Spleen (tissue), 11 donors: ENCODE measurements around the gene CA9. TPM values are rescaled to one million over a fixed set of nuclear protein-coding genes. Genes with fewer than 3 reads are reported as not detected.
"Not testable (repeated sequence)": the region's sequence is repeated elsewhere in the genome, so short reads cannot be mapped to it uniquely, and the experiment has no call there.

Experiments used
- DNase-seq: peaks from one replicate; pipeline ENCODE4 v3.0.0-alpha.2; 2020
- H3K27ac ChIP-seq, 8 donors: fragments of 200-600 bp; sonication (generic) in 7 of 8; 1 replicate in 4 of 8; 2 replicates in 4 of 8; pipeline versions ENCODE4 v1.5.0 to v1.8.0; 2016 to 2021; ENCODE audit warnings: inconsistent platforms in 4 of 8, mild to moderate bottlenecking in 4 of 8, moderate library complexity in 1 of 8
- H3K27me3 ChIP-seq, 7 donors: fragments of 200-600 bp; sonication (generic) in 6 of 7; replicated peaks in 1 of 7; 1 replicate in 4 of 7; 2 replicates in 3 of 7; pipeline versions ENCODE4 v1.5.0 to v1.8.0; 2016 to 2021; ENCODE audit warnings: inconsistent platforms in 3 of 7, mild to moderate bottlenecking in 1 of 7
- H3K36me3 ChIP-seq, 6 donors: fragments of 200-600 bp; sonication (generic) in 5 of 6; 1 replicate in 4 of 6; 2 replicates in 2 of 6; pipeline versions ENCODE4 v1.5.0 to v1.8.0; 2016 to 2021; ENCODE audit warnings: inconsistent platforms in 2 of 6
- H3K4me1 ChIP-seq, 6 donors: fragments of 200-600 bp; sonication (generic) in 5 of 6; 1 replicate in 3 of 6; 2 replicates in 3 of 6; pipeline versions ENCODE4 v1.5.0 to v1.8.0; 2016 to 2021; ENCODE audit warnings: inconsistent platforms in 3 of 6
- H3K4me3 ChIP-seq, 8 donors: fragments of 200-600 bp; sonication (generic) in 7 of 8; 1 replicate in 4 of 8; 2 replicates in 4 of 8; pipeline versions ENCODE4 v1.5.0 to v1.8.0; 2016 to 2021; ENCODE audit warnings: inconsistent platforms in 4 of 8, mild to moderate bottlenecking in 4 of 8, moderate library complexity in 2 of 8
- H3K9me3 ChIP-seq, 8 donors: fragments of 200-600 bp; sonication (generic) in 7 of 8; 1 replicate in 4 of 8; 2 replicates in 4 of 8; pipeline versions ENCODE4 v1.5.0 to v1.8.0; 2016 to 2021; ENCODE audit warnings: inconsistent platforms in 4 of 8
- POLR2A ChIP-seq, 3 donors: fragments of 450-650 bp; IDR thresholded peaks; one replicate each; pipeline ENCODE4 v1.5.1; 2017; ENCODE audit warnings: antibody characterized with exemption in 3 of 3, mild to moderate bottlenecking in 1 of 3
- POLR2AphosphoS5 ChIP-seq, 3 donors: sonication (generic); formaldehyde crosslinking; IDR thresholded peaks; one replicate each; pipeline ENCODE4 v1.5.1; 2017; ENCODE audit warnings: antibody characterized with exemption in 3 of 3
- WGBS, 5 donors: extraction: QIAGEN DNeasy Blood & Tissue Kit in 3 of 5; methylation state at CpG; one replicate each; pipeline versions ENCODE4 v1.1.5 to v1.1.7; 2013 to 2018; 5-methylcytosine and 5-hydroxymethylcytosine counted together
- intact Hi-C: fragments of 100-400 bp; cut with DNase I; formaldehyde crosslinking; loops from one replicate; pipeline ENCODE4 v1.15.0; 2023; ENCODE audit warnings: low total_unique reads
- polyA plus RNA-seq, 3 donors: library from polyadenylated mRNA; stranded (reverse); fragments of 200-250 nt; gene quantifications; one replicate each; pipeline ENCODE4 v1.2.1, GENCODE V29; 2013
- total RNA-seq, 7 donors: library from RNA; depleted of rRNA in 3 of 7; stranded (reverse); fragments of >200 nt in 3 of 7; fragmentation: NEBNext Ultra II Directional in 4 of 7; extraction: Animal tissue kit (Norgen Biotek cat#: 25700) in 4 of 7; gene quantifications; one replicate each; pipeline versions ENCODE4 v1.1.0 to v1.2.1, GENCODE V29; 2016 to 2021
- TF ChIP-seq, protein P1 (sequence below), 11 experiments: fragments of 200-600 bp in 7 of 11; fragments of 450-650 bp in 4 of 11; sonication (generic) in 4 of 11; IDR thresholded peaks in 8 of 11; conservative IDR thresholded peaks in 3 of 11; 1 replicate in 7 of 11; 2 replicates in 4 of 11; pipeline versions ENCODE4 v1.4.0 to v1.8.0; 2016 to 2021; ENCODE audit warnings: antibody characterized with exemption in 11 of 11, inconsistent platforms in 4 of 11, mild to moderate bottlenecking in 1 of 11
- donor health status: healthy with polysubstance abuse.
- donor health status: DM: no; HTN: no; CAD: no; lungs with moderate emphysema.
- donor health status: DM: no; HTN: no; CAD: no.
- donor health status: Bipolar disorder and iron deficiency.
- donor health status: healthy.
- donor health status: DM: no; HTN: no; CAD: no.
- donor health status: DM: yes; HTN: yes; CAD: no.

CA9 gene
- total and polyA plus RNA-seq, 10 donors, result 0.26 to 0.30 TPM; not detected in 8

GRCh38 chr9:35635730-35636129 is 38.0 kb upstream of the CA9 start:
- H3K27ac ChIP-seq, result peak overlapping the region; percentile 11 to 95 (median 76)
- peaks cover 0 to 4% (median 0%) of the 10 kb centered on the region in 6 donors for H3K36me3 ChIP-seq
- H3K9me3 ChIP-seq, result no peaks in the 10 kb centered on the region
- intact Hi-C loops, result no loop called here
- no peaks in the 10 kb centered on the region for H3K27me3 ChIP-seq
- H3K4me3 ChIP-seq, result no peak overlapping the region
- peaks cover 28 to 74% (median 60%) of the 10 kb centered on the region in 6 donors for H3K4me1 ChIP-seq
- no peak for DNase-seq
- TF ChIP-seq, protein P1, sequence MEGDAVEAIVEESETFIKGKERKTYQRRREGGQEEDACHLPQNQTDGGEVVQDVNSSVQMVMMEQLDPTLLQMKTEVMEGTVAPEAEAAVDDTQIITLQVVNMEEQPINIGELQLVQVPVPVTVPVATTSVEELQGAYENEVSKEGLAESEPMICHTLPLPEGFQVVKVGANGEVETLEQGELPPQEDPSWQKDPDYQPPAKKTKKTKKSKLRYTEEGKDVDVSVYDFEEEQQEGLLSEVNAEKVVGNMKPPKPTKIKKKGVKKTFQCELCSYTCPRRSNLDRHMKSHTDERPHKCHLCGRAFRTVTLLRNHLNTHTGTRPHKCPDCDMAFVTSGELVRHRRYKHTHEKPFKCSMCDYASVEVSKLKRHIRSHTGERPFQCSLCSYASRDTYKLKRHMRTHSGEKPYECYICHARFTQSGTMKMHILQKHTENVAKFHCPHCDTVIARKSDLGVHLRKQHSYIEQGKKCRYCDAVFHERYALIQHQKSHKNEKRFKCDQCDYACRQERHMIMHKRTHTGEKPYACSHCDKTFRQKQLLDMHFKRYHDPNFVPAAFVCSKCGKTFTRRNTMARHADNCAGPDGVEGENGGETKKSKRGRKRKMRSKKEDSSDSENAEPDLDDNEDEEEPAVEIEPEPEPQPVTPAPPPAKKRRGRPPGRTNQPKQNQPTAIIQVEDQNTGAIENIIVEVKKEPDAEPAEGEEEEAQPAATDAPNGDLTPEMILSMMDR (IDR thresholded peaks at IDR 0.05 in 8 of 11, conservative IDR thresholded peaks at IDR 0.05 in 3 of 11), result no peak
- TF ChIP-seq POLR2AphosphoS5 (IDR thresholded peaks at IDR 0.05), result no peak
- TF ChIP-seq POLR2A (IDR thresholded peaks at IDR 0.05), result no peak

DNA sequence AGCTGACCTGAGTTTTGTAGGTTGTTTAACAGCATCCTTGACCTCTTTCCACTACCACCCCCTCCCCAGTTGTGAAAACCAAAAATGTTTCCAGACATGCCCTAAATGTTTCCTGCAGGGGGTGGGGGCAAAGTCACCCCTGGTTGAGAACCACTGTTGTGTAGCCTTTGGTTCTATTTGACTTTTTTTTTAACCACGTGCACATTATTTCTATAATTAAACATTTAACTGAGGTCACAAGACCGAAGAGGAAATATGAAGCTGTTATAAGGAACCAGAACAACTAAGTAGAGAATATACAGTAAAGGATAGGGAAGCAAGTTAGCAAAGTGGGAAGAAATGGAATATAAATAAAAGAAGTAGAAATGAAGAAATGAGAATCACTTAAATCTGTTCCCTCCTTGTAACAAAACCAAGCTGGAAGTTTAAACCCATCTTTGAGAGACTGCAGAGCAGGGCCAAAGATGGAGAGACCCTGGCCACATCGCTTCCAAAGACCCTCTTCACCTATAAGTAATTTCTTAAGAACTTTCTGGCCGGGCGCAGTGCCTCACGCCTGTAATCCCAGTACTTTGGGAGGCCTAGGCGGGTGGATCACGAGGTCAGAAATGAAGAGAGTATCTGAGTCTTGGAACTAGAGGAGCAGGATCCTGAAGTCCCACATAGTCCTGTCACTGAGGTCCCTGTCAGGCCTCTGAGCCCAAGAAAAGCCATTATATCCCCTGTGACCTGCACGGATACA is 37.4 kb upstream of the CA9 start:
- no peaks in the 10 kb centered on the region for H3K9me3 ChIP-seq
- peaks cover 0 to 7% (median 0%) of the 10 kb centered on the region in 6 donors for H3K36me3 ChIP-seq
- intact Hi-C loops, result no loop called here
- 64 to 77% (median 70%) methylated on average over 9 of the region's 9 CpGs for WGBS, 5 donors
- no peak overlapping the region for H3K4me3 ChIP-seq
- H3K27me3 ChIP-seq, result no peaks in the 10 kb centered on the region
- H3K4me1 ChIP-seq, result peaks cover 28 to 77% (median 64%) of the 10 kb centered on the region in 6 donors
- peak overlapping the region; percentile 30 to 95 (median 76) for H3K27ac ChIP-seq
- TF ChIP-seq POLR2A (IDR thresholded peaks at IDR 0.05) (no peak), POLR2AphosphoS5 (IDR thresholded peaks at IDR 0.05) (peak in 1 of 3 donors; percentile 26)
- no peak for DNase-seq

- H3K36me3 ChIP-seq, intact Hi-C loops, H3K27me3 ChIP-seq, H3K9me3 ChIP-seq, H3K4me3 ChIP-seq, DNase-seq: not testable (repeated sequence)
- peaks cover 28 to 83% (median 70%) of the 10 kb centered on the region in 6 donors for H3K4me1 ChIP-seq
- WGBS, 5 donors, result 81 to 100% (median 98%) methylated on average over 6 of the region's 6 CpGs
- H3K27ac ChIP-seq, result peak overlapping the region; percentile 30 to 95 (median 76)
Measured at GRCh38 chr9:35636877-35637246, 36.9 kb upstream of the CA9 start.

GRCh38 chr9:35637427-35637955 is 36.2 kb upstream of the CA9 start:
- H3K4me3 ChIP-seq, H3K27me3 ChIP-seq, H3K36me3 ChIP-seq, H3K9me3 ChIP-seq, DNase-seq, intact Hi-C loops: not testable (repeated sequence)
- Histone ChIP-seq H3K4me1 (peaks cover 28 to 89% (median 72%) of the 10 kb centered on the region in 6 donors), H3K27ac (peak overlapping the region in 6 of 8 donors; percentile 35 to 95 (median 78))
- WGBS, 5 donors, result 88 to 94% (median 91%) methylated on average over 9 of the region's 9 CpGs

DNA sequence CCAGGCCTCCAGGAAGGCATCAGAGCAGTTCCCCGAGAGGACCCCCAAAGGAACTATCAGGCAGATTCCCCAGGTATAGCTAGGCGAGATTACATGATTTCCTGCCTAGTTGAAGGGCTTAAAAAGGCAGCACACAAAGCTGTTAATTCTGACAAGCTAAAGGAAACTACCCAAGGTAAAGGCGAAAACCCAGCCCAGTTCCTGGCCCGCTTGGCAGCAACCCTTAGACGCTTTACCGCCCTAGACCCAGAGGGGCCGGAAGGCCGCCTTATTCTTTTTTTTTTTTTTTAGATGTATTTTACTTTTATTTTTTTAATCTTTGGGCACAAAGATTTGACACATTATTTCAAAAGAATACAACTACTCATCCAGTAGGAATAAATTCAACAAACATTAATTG is 35.0 kb upstream of the CA9 start:
- DNase-seq, H3K36me3 ChIP-seq, H3K4me3 ChIP-seq, H3K9me3 ChIP-seq, H3K27me3 ChIP-seq, intact Hi-C loops: not testable (repeated sequence)
- peak in 1 of 3 donors; percentile 11 for TF ChIP-seq POLR2AphosphoS5 (IDR thresholded peaks at IDR 0.05)
- peak overlapping the region; percentile 35 to 95 (median 74) for H3K27ac ChIP-seq
- peaks cover 28 to 95% (median 73%) of the 10 kb centered on the region in 6 donors for H3K4me1 ChIP-seq
- WGBS, 5 donors, result 13 to 40% (median 31%) methylated on average over 6 to 8 of the region's 8 CpGs

- 9 to 30% (median 20%) methylated on average over 1 of the region's 1 CpG for WGBS, 5 donors
- H3K9me3 ChIP-seq, DNase-seq, intact Hi-C loops, H3K36me3 ChIP-seq, H3K4me3 ChIP-seq, H3K27me3 ChIP-seq: not testable (repeated sequence)
- H3K4me1 ChIP-seq, result peaks cover 28 to 95% (median 71%) of the 10 kb centered on the region in 6 donors
- peak overlapping the region; percentile 42 to 95 (median 74) for H3K27ac ChIP-seq
Measured at GRCh38 chr9:35639225-35639624, 34.5 kb upstream of the CA9 start.
